ENCODE results near the gene DLG2. TPM values are rescaled to one million over a fixed set of nuclear protein-coding genes. Genes with fewer than 3 reads are reported as not detected.

Gene DLG2
- total and polyA plus RNA-seq, 2 of the 4 experiments (the other 2 are of a cell fraction): 0.31 to 0.36 TPM

- ChIA-PET CTCF (no interaction called here), POLR2A (ENCODE audit: unreplicated experiment) (no interaction called here)
- H2AK5ac ChIP-seq (ENCODE audit: low read depth, low read length): no peak overlapping the region
- no peak overlapping the region for H3K14ac ChIP-seq (replicated peaks; ENCODE audit: low read depth, low read length)
- no peak overlapping the region for H4K91ac ChIP-seq (ENCODE audit: insufficient read depth, low read depth, low read length)
- H3K9ac ChIP-seq (ENCODE audit: low read depth, low read length): no peak overlapping the region
- H4K8ac ChIP-seq (ENCODE audit: low read depth in 2 of 2, low read length in 2 of 2): no peak overlapping the region
- no peak overlapping the region for H3K4me3 ChIP-seq (ENCODE audit: insufficient read depth, low read depth, low read length)
- H2BK5ac ChIP-seq (ENCODE audit: low read depth, low read length, poor library complexity, severe bottlenecking): no peak overlapping the region
- ATAC-seq (ENCODE audit: low read depth): no peak
- H2AK9ac ChIP-seq (replicated peaks; ENCODE audit: low read depth, low read length, poor library complexity): no peak overlapping the region
- no peaks in the 10 kb centered on the region for H3K36me3 ChIP-seq (ENCODE audit: control insufficient read depth, insufficient read depth, low read length)
- TF ChIP-seq CHD1 (IDR thresholded peaks at IDR 0.05; ENCODE audit: low read depth, low read length): no peak
- no peak for TF ChIP-seq SMC3 (IDR thresholded peaks at IDR 0.05; ENCODE audit: low read depth, low read length)
- TF ChIP-seq RFX5 (IDR thresholded peaks at IDR 0.05; ENCODE audit: low read depth, low read length): no peak
- TF ChIP-seq FOS (IDR thresholded peaks at IDR 0.05; ENCODE audit: low read depth, low read length): no peak
- TF ChIP-seq ELK1 (IDR thresholded peaks at IDR 0.05; ENCODE audit: borderline replicate concordance, low read depth, low read length): no peak
- TF ChIP-seq CEBPB (IDR thresholded peaks at IDR 0.05; ENCODE audit: low read depth, low read length): no peak
- no peak for TF ChIP-seq NFE2L2 (IDR thresholded peaks at IDR 0.05; ENCODE audit: low read depth, low read length)
- no peak overlapping the region for H2BK20ac ChIP-seq (ENCODE audit: low read depth, low read length)
- no peak overlapping the region for H4K5ac ChIP-seq (ENCODE audit: low read depth, low read length)
- no peak overlapping the region for H2BK15ac ChIP-seq (ENCODE audit: low read depth, low read length)
- dilution Hi-C loops (cut with HindIII; ENCODE audit: low sequenced_read_pairs, unreplicated experiment): no loop called here
- H4K20me1 ChIP-seq (ENCODE audit: insufficient read depth, low read length): no peaks in the 10 kb centered on the region
- intact Hi-C loops (cut with micrococcal nuclease): no loop called here
- no peak for DNase-seq
- no peak overlapping the region for H3K23ac ChIP-seq (ENCODE audit: low read depth, low read length)
- no peaks in the 10 kb centered on the region for H3K9me3 ChIP-seq (ENCODE audit: control insufficient read depth, insufficient read depth, low read length)
- no peak overlapping the region for H3K4ac ChIP-seq (ENCODE audit: low read depth, low read length)
- BruUV-seq (replicated peaks): no TSS peak
- in situ Hi-C loops (cut with MboI; ENCODE audit: low sequenced_read_pairs): no loop called here
- no peak overlapping the region for H3K18ac ChIP-seq (ENCODE audit: low read depth, low read length)
- no peaks in the 10 kb centered on the region for H3K27me3 ChIP-seq (ENCODE audit: control insufficient read depth, insufficient read depth, low read length)
- no peaks in the 10 kb centered on the region for H3K9me1 ChIP-seq (ENCODE audit: insufficient read depth, low read length)
- H3K56ac ChIP-seq (ENCODE audit: extremely low read depth, insufficient read depth, low read length): no peak overlapping the region
- no CpG with 5 or more reads among the region's 4 CpGs for WGBS, 2 experiments (ENCODE audit: extremely low coverage in 2 of 2, insufficient read length in 1 of 2)
- no peaks in the 10 kb centered on the region for H3K79me1 ChIP-seq (ENCODE audit: low read depth in 1 of 2, low read length in 2 of 2)
- H2AFZ ChIP-seq (replicated peaks; ENCODE audit: low read length, poor library complexity): no peak overlapping the region
- no peak overlapping the region for H2BK120ac ChIP-seq (ENCODE audit: low read depth, low read length)
- no peak overlapping the region for H3K4me2 ChIP-seq (ENCODE audit: low read depth, low read length)
- no peaks in the 10 kb centered on the region for H3K4me1 ChIP-seq (ENCODE audit: control insufficient read depth, insufficient read depth, low read length)
- H3K27ac ChIP-seq (ENCODE audit: insufficient read depth, low read length): no peak overlapping the region
Measured at GRCh38 chr11:83779876-83780275, 1847.3 kb downstream of the DLG2 start.

Data from IMR-90 (cell line).